NCI-H748 (cell line): Measurements from ENCODE around the gene STN1.

Experiments
- DNase-seq: peaks from one replicate; lab custom pipeline; 2025; ENCODE audit not compliant: unreplicated experiment; lab: John Stamatoyannopoulos, UW

The STN1 gene

GRCh38 chr10:103929381-103929921 is 11.5 kb upstream of the STN1 start:
- DNase-seq, result peak; percentile 19

DNA sequence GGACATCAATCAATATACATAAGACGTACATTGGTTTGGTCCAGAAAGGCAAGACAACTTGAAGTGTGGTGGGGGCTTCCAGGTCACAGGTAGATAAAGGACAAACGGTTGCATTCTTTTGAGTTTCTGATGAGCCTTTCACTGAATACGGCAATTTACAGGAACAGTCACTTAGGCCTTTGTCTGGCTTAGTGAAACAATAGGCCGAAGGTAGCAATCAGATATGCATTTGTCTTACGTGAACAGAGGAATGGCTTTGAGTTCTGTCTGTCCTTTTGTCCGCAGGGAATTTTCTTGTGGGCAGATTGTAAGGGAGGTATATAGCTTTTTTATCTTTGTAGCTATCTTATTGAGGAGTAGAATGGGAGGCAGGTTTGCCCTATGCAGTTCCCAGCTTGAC is 10.8 kb upstream of the STN1 start:
- DNase-seq, result no peak

DNA sequence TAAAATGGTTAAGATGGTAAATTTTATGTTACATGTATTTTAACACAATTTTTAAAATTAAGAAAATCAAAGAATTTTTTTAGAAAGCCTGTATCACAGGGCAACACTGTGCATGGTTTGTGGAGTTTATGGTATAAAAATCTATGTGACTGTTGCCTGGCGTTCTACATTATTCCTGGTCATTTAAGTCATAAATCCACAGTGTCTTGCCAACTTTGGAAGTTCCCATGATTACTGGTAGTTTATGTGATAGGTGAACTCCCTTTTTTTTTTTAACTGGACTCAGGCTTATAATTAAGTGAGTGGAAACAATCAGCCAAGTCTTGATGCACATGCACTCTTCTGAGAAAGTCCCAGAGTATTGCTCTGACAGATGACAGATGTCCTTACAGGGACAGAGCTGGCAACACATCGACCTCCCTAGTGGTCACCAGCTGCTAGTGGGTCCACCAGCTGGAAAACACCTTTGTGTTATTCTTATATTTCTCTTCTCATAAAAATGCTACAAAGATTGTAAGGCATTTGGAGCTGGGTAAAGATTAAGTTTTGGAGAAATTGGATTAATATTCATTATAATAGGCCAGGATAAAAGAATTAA is 8.8 kb upstream of the STN1 start:
- no peak for DNase-seq

GRCh38 chr10:103925591-103925990 is 7.6 kb upstream of the STN1 start:
- no peak for DNase-seq

DNA sequence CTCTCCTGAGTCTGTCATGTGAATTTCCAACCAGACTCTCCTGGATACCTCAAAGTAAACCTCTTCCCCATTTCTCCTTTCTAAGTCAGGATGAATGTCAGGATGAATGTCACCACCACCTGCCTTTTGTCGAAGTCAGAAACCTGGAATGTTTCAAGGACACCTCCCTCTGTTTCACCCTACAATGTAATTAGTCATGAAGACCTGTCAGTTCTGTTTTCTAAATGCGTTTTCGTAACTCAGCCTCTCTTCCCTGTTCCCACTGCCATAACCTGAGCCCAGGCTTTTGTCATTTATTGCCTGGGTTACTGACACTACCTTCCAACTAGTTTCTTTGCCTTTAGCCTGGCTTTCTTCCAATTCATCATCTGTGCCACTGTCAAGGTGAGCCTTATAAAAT is 5.5 kb upstream of the STN1 start:
- no peak for DNase-seq

- DNase-seq, result no peak
Measured at GRCh38 chr10:103922659-103923058, 4.7 kb upstream of the STN1 start.

GRCh38 chr10:103921750-103922195 is 3.8 kb upstream of the STN1 start:
- DNase-seq, result no peak

- DNase-seq, result no peak
Measured at GRCh38 chr10:103921248-103921647, 3.3 kb upstream of the STN1 start.

DNA sequence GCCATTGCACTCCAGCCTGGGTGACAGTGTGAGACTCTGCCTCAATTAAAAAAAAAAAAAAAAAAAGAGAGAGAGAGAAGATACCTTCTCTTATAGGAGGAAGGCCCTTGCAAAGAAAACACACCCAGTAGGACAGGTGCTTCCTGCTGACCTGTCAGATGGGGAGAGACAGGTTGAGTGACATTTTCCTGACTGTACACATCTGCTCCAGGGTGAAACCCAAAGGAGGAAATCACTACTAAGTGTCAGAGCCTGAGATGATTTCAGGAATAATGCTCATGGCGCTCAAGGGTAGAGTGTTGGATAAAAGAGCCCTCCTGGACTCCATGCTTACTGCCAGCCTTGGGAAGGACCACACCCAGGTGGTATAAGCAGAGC is 1.7 kb upstream of the STN1 start:
- DNase-seq, result no peak

GRCh38 chr10:103917302-103918052 is 507 bp downstream of the STN1 start:
- peak; percentile 49 for DNase-seq

DNA sequence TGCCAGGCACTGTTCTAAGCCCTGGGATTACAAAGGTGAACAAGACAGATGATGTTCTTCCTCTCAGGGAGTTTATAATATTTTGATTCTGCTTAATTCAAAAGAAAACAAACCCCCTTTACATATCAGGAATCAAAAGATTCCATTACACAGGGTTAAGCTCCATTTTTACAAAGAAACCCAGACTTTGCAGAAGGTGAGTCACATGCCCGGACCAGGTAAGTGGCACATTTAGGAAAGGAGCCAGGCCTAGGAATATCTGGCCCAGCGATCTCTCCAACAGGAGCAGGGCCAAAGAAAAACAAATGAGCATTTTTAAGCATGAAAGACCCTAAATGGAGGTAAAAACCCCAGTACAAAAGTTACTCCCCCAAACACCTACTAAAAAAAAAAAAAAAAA is 1.1 kb downstream of the STN1 start:
- no peak for DNase-seq

DNA sequence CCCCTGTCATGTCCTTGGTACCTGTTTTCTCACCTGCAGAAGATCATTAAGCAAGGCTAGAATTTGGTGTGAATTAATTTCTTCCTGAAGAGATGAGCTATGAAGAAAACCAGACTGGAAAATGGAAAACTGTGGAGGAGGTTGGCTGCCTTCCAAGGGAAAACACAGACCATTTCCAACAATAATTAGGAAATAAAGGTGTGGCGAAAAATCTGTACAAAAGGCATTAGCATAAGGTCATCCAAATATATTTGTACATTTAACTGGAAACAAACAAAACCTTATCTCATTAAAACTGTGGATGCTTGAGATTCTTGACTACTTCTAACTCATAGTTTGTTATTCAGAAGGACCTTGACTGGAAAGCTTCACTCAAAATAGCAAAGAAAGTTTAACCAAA is 1.7 kb downstream of the STN1 start:
- peak; percentile 16 for DNase-seq

DNA sequence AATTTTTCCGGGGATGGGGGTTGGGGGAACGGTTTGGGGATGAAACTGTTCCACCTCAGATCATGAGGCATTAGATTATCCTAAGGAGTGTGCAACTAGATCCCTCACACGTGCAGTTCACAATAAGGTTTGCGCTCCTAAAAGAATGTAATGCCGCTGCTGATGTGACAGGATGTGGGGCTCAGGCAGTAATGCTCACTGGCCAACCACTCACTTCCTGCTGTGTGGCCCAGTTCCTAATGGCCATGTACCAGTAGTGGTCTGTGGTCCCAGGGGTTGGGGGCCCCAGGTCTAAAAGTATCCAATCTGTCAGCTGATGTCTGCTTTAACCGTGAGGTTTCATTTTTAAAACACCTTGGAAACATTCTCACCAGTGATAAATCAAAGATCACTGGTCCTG is 2.2 kb downstream of the STN1 start:
- no peak for DNase-seq

- no peak for DNase-seq
Measured at GRCh38 chr10:103912759-103913158, 5.2 kb downstream of the STN1 start.

- no peak for DNase-seq
Measured at GRCh38 chr10:103911021-103911459, 6.9 kb downstream of the STN1 start.

GRCh38 chr10:103910442-103911012 is 7.5 kb downstream of the STN1 start:
- no peak for DNase-seq

DNA sequence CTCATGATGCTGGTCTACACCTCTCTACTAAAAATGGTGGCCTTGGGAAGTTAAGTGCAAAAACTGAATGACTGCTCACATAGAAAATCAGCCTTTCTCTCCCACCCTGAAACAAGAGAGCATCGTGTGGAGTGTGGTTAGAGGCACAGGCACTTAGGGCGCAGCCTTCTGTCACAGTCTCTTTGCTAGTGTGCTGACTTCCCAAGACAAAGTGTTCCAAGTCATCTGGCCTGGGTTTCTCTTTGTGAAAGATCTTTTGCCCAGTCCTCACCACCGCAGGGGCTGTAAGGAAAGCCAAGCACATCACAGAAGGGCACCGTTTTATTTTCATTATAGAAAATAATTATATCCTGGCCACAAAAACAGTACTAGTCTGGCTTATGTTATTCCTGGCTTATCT is 12.5 kb downstream of the STN1 start:
- DNase-seq, result no peak

DNA sequence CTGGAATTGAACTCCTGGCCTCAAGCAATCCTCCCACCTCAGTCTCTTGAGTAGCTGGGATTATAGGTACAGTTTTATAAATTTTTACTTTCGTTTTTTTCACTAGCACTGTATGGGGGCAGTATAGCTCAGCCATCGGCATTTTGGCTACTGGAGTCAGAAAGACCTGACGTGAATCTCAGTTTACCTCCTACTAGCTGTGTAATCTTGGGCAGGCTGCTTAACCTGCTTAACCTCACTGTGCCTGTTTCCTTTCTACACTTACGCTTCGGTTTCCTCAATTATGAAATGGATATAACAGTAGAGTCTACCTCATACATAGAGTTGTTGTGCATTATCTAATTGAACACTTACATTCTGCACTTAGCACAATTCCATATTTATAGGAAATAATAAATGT is 16.7 kb downstream of the STN1 start:
- DNase-seq, result no peak

DNA sequence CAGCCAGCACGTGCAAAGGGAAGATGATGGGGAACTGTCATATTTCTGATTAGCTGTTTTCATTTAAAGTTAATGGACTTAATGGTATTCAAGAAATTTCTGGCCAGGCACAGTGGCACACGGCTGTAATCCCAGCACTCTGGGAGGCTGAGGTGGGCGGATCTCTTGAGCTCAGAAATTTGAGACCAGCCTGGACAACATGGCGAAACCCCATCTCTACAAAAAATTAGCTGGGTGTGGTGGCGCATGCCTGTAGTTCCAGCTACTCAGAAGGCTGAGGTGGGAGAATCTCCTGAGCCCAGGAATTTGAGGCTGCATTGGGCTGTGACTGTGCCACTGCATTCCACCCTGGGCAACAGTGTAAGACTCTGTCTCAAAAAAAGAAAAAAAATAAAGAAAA is 18.7 kb downstream of the STN1 start:
- DNase-seq, result no peak

GRCh38 chr10:103897241-103897774 is 20.7 kb downstream of the STN1 start:
- DNase-seq, result no peak

GRCh38 chr10:103896225-103896624 is 21.8 kb downstream of the STN1 start:
- DNase-seq, result no peak
